ENCODE measurements around the gene GNB3. TPM values are rescaled to one million over a fixed set of nuclear protein-coding genes. Genes with fewer than 3 reads are reported as not detected.
A peak's percentile ranks its signal among the peaks of the same experiment; 100 is the strongest.
"Not testable (repeated sequence)": the region's sequence is repeated elsewhere in the genome, so short reads cannot be mapped to it uniquely, and the experiment has no call there.

GNB3 gene
- total and polyA plus RNA-seq, 5 donors from 2014 or later, result not detected

GRCh38 chr12:6860116-6860515 is 19.4 kb downstream of the GNB3 start:
- ATAC-seq (ENCODE audit: low read depth in 2 of 2) (no peak), DNase-seq (no peak)
- Histone ChIP-seq H3K27ac (ENCODE audit: insufficient read depth, low read length, poor library complexity, severe bottlenecking) (no peak overlapping the region), H3K36me3 (ENCODE audit: control insufficient read depth, insufficient read depth, low read length) (peaks cover 78% of the 10 kb centered on the region), H3K4me3 (ENCODE audit: low read depth, low read length) (no peak overlapping the region), H3K4me1 (ENCODE audit: control insufficient read depth, insufficient read depth, low read length, poor library complexity, severe bottlenecking) (no peaks in the 10 kb centered on the region), H3K9me3 (ENCODE audit: control insufficient read depth in 2 of 2, low read length in 2 of 2) (no peaks in the 10 kb centered on the region), H3K27me3 (ENCODE audit: control insufficient read depth, insufficient read depth, low read length) (no peaks in the 10 kb centered on the region)
- Mint-ChIP-seq H3K9me3 (no peaks in the 10 kb centered on the region), H3K4me1 (peaks cover 0 to 7% (median under 1%) of the 10 kb centered on the region in 4 donors), H3K4me3 (no peak overlapping the region), H3K36me3 (peaks cover 31% of the 10 kb centered on the region), H3K27ac (no peak overlapping the region), H3K27me3 (no peaks in the 10 kb centered on the region)

DNA sequence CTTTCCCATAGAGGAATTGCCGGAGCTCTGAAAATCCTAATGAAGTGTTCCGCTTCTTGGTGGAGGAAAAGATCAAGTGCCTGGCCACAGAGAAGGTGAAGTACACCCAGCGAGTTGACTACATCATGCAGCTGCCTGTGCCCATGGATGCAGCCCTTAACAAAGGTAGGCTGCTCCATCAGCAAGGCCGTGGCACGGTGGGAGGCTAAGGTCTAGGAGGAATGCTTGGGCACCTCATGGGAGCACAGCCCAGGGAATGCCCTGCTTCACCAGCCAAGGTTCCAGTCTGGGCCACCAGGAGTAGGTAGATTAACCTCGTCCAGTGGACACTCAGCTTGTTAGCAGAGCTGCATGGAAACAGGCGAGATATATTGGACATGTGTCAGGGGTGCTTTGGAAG is 20.2 kb downstream of the GNB3 start:
- Mint-ChIP-seq H3K27ac (no peak overlapping the region), H3K27me3 (no peaks in the 10 kb centered on the region), H3K9me3 (no peaks in the 10 kb centered on the region), H3K4me1 (peaks cover 0 to 5% (median under 1%) of the 10 kb centered on the region in 4 donors), H3K4me3 (peak overlapping the region in 1 of 4 donors; percentile 18), H3K36me3 (peaks cover 31% of the 10 kb centered on the region)
- no peaks in the 10 kb centered on the region for H3K27me3 ChIP-seq (ENCODE audit: control insufficient read depth, insufficient read depth, low read length)
- peaks cover 78% of the 10 kb centered on the region for H3K36me3 ChIP-seq (ENCODE audit: control insufficient read depth, insufficient read depth, low read length)
- no peak overlapping the region for H3K4me3 ChIP-seq (ENCODE audit: low read depth, low read length)
- no peaks in the 10 kb centered on the region for H3K4me1 ChIP-seq (ENCODE audit: control insufficient read depth, insufficient read depth, low read length, poor library complexity, severe bottlenecking)
- H3K27ac ChIP-seq (ENCODE audit: insufficient read depth, low read length, poor library complexity, severe bottlenecking), result no peak overlapping the region
- H3K9me3 ChIP-seq (ENCODE audit: control insufficient read depth in 2 of 2, low read length in 2 of 2), result no peaks in the 10 kb centered on the region
- no peak for DNase-seq
- ATAC-seq (ENCODE audit: low read depth in 2 of 2), result no peak

DNA sequence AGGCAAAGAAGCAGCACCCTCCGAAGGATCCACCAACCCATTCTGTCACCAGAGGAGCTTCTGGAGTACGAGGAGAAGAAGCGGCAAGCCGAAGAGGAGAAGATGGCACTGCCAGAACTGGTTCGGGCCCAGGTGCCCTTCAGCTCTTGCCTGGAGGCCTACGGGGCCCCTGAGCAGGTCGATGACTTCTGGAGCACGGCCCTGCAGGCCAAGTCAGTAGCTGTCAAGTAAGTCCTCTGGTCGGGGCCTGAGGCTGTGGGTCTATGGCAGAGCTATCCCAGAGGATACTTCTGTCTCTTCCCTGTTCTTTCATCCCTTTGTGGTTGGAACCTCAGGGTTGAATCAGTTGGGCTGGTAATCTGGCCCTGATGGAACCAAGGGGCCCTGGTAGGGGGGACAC is 20.7 kb downstream of the GNB3 start:
- no peak overlapping the region for H3K4me3 Mint-ChIP-seq
- no peaks in the 10 kb centered on the region for H3K4me1 ChIP-seq (ENCODE audit: control insufficient read depth, insufficient read depth, low read length, poor library complexity, severe bottlenecking)

GRCh38 chr12:6863033-6863432 is 22.3 kb downstream of the GNB3 start:
- ATAC-seq (ENCODE audit: low read depth in 2 of 2), result no peak
- Histone ChIP-seq H3K4me1 (ENCODE audit: control insufficient read depth, insufficient read depth, low read length, poor library complexity, severe bottlenecking) (peaks cover 8% of the 10 kb centered on the region), H3K4me3 (ENCODE audit: low read depth, low read length) (no peak overlapping the region), H3K36me3 (ENCODE audit: control insufficient read depth, insufficient read depth, low read length) (peaks cover 57% of the 10 kb centered on the region), H3K9me3 (ENCODE audit: control insufficient read depth in 2 of 2, low read length in 2 of 2) (no peaks in the 10 kb centered on the region), H3K27ac (ENCODE audit: insufficient read depth, low read length, poor library complexity, severe bottlenecking) (no peak overlapping the region), H3K27me3 (ENCODE audit: control insufficient read depth, insufficient read depth, low read length) (no peaks in the 10 kb centered on the region)
- H3K4me3 Mint-ChIP-seq, result no peak overlapping the region
- H3K9me3 Mint-ChIP-seq, result no peaks in the 10 kb centered on the region
- H3K27me3 Mint-ChIP-seq, result no peaks in the 10 kb centered on the region
- no peak overlapping the region for H3K27ac Mint-ChIP-seq
- H3K4me1 Mint-ChIP-seq, result peaks cover 0 to 10% (median 2%) of the 10 kb centered on the region in 4 donors
- DNase-seq, result no peak
- peaks cover 21% of the 10 kb centered on the region for H3K36me3 Mint-ChIP-seq

More for the DNA sequence above, 20.7 kb downstream of the GNB3 start:
- Mint-ChIP-seq H3K9me3 (no peaks in the 10 kb centered on the region), H3K27ac (no peak overlapping the region), H3K4me1 (peaks cover 0 to 4% (median 1%) of the 10 kb centered on the region in 4 donors), H3K36me3 (peaks cover 30% of the 10 kb centered on the region), H3K27me3 (no peaks in the 10 kb centered on the region)
- Histone ChIP-seq H3K9me3 (ENCODE audit: control insufficient read depth in 2 of 2, low read length in 2 of 2) (no peaks in the 10 kb centered on the region), H3K4me3 (ENCODE audit: low read depth, low read length) (no peak overlapping the region), H3K27me3 (ENCODE audit: control insufficient read depth, insufficient read depth, low read length) (no peaks in the 10 kb centered on the region), H3K36me3 (ENCODE audit: control insufficient read depth, insufficient read depth, low read length) (peaks cover 74% of the 10 kb centered on the region), H3K27ac (ENCODE audit: insufficient read depth, low read length, poor library complexity, severe bottlenecking) (no peak overlapping the region)
- ATAC-seq (ENCODE audit: low read depth in 2 of 2) (no peak), DNase-seq (no peak)

GRCh38 chr12:6863586-6864321 is 23.0 kb downstream of the GNB3 start:
- Mint-ChIP-seq H3K4me3 (peak overlapping the region in 2 of 4 donors; percentile 56 to 65), H3K27ac (peak overlapping the region in 1 of 3 donors; percentile 52), H3K4me1 (peaks cover 0 to 17% (median 8%) of the 10 kb centered on the region in 4 donors), H3K36me3 (peaks cover 19% of the 10 kb centered on the region), H3K27me3 (no peaks in the 10 kb centered on the region), H3K9me3 (no peaks in the 10 kb centered on the region)
- no peaks in the 10 kb centered on the region for H3K27me3 ChIP-seq (ENCODE audit: control insufficient read depth, insufficient read depth, low read length)
- DNase-seq, result no peak
- H3K36me3 ChIP-seq (ENCODE audit: control insufficient read depth, insufficient read depth, low read length), result peaks cover 50% of the 10 kb centered on the region
- no peak overlapping the region for H3K4me3 ChIP-seq (ENCODE audit: low read depth, low read length)
- ATAC-seq (ENCODE audit: low read depth in 2 of 2), result no peak
- no peaks in the 10 kb centered on the region for H3K9me3 ChIP-seq (ENCODE audit: control insufficient read depth in 2 of 2, low read length in 2 of 2)
- peaks cover 16% of the 10 kb centered on the region for H3K4me1 ChIP-seq (ENCODE audit: control insufficient read depth, insufficient read depth, low read length, poor library complexity, severe bottlenecking)
- H3K27ac ChIP-seq (ENCODE audit: insufficient read depth, low read length, poor library complexity, severe bottlenecking), result no peak overlapping the region

DNA sequence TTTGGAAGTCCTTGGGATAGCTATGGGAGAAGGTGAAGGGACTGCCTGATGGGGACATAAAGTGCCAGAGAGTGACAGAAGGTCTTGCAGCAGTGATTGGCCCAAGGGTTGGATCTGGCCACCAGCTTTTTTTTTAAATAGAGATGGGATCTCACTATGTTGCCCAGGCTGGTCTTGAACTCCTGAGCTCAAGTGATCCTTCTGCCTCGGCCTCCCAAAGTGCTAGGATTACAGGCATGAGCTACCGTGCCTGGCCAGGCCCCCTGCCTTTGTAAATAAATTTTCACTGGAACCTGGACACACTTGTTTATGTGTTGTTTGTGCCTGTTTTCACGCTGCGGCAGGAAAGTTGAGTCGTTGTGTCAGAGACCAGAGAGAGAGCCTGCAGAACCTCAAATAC is 24.6 kb downstream of the GNB3 start:
- not testable (repeated sequence) for H3K27me3 ChIP-seq (ENCODE audit: control insufficient read depth, insufficient read depth, low read length); H3K27me3 Mint-ChIP-seq; H3K9me3 ChIP-seq (ENCODE audit: control insufficient read depth in 2 of 2, low read length in 2 of 2); H3K4me3 ChIP-seq (ENCODE audit: low read depth, low read length); ATAC-seq (ENCODE audit: low read depth in 2 of 2); DNase-seq; H3K27ac ChIP-seq (ENCODE audit: insufficient read depth, low read length, poor library complexity, severe bottlenecking); H3K9me3 Mint-ChIP-seq
- Mint-ChIP-seq H3K4me3 (peak overlapping the region; percentile 64 to 95 (median 80)), H3K4me1 (peaks cover 3 to 33% (median 19%) of the 10 kb centered on the region in 4 donors), H3K36me3 (peaks cover 25% of the 10 kb centered on the region), H3K27ac (peak overlapping the region in 2 of 3 donors; percentile 23 to 83)
- Histone ChIP-seq H3K36me3 (ENCODE audit: control insufficient read depth, insufficient read depth, low read length) (peaks cover 44% of the 10 kb centered on the region), H3K4me1 (ENCODE audit: control insufficient read depth, insufficient read depth, low read length, poor library complexity, severe bottlenecking) (peaks cover 26% of the 10 kb centered on the region)

GRCh38 chr12:6866163-6866919 is 25.6 kb downstream of the GNB3 start:
- Histone ChIP-seq H3K4me1 (ENCODE audit: control insufficient read depth, insufficient read depth, low read length, poor library complexity, severe bottlenecking) (peaks cover 36% of the 10 kb centered on the region), H3K36me3 (ENCODE audit: control insufficient read depth, insufficient read depth, low read length) (peaks cover 35% of the 10 kb centered on the region), H3K27ac (ENCODE audit: insufficient read depth, low read length, poor library complexity, severe bottlenecking) (peak overlapping the region; percentile 78), H3K9me3 (ENCODE audit: control insufficient read depth in 2 of 2, low read length in 2 of 2) (no peaks in the 10 kb centered on the region), H3K4me3 (ENCODE audit: low read depth, low read length) (no peak overlapping the region), H3K27me3 (ENCODE audit: control insufficient read depth, insufficient read depth, low read length) (no peaks in the 10 kb centered on the region)
- no peak for ATAC-seq (ENCODE audit: low read depth in 2 of 2)
- no peak for DNase-seq
- Mint-ChIP-seq H3K27me3 (no peaks in the 10 kb centered on the region), H3K27ac (peak overlapping the region; percentile 58 to 83 (median 71)), H3K4me3 (peak overlapping the region; percentile 91 to 97 (median 94)), H3K36me3 (peaks cover 24% of the 10 kb centered on the region), H3K4me1 (peaks cover 3 to 43% (median 22%) of the 10 kb centered on the region in 4 donors), H3K9me3 (no peaks in the 10 kb centered on the region)

All from CD4-positive, CD25-positive, alpha-beta regulatory T cell (primary cell).